Measurements from ENCODE around the gene UNKL. TPM values are rescaled to one million over a fixed set of nuclear protein-coding genes. Genes with fewer than 3 reads are reported as not detected.

UNKL gene
- total RNA-seq, 1 experiment from 2014 or later = 32.0 TPM

GRCh38 chr16:1377406-1378010 lies 37.0 kb downstream of the UNKL start:
- no peaks in the 10 kb centered on the region; a peak in 1 of 5 replicates for H3K9me3 Mint-ChIP-seq
- Histone ChIP-seq H4K5ac (ENCODE audit: insufficient read length, low read depth, low read length) (no peak overlapping the region), H4K20me1 (ENCODE audit: control insufficient read depth, insufficient read depth, insufficient read length) (no peaks in the 10 kb centered on the region), H3T11ph (ENCODE audit: low read length) (no peak overlapping the region), H3K79me2 (ENCODE audit: insufficient read depth, low read length) (peaks cover 3% of the 10 kb centered on the region; the same call in 1 of the 2 replicates), H2AK5ac (ENCODE audit: insufficient read length, low read length) (no peak overlapping the region), H2BK120ac (ENCODE audit: low read depth, low read length, poor library complexity, severe bottlenecking) (no peak overlapping the region), H2BK5ac (ENCODE audit: insufficient read length, low read length) (no peak overlapping the region), H3K9me3 (ENCODE audit: control insufficient read depth, low read depth, low read length) (no peaks in the 10 kb centered on the region), H3K4me1 (ENCODE audit: insufficient read depth, low read length) (no peaks in the 10 kb centered on the region), H2BK20ac (ENCODE audit: low read depth, low read length, poor library complexity, severe bottlenecking) (no peak overlapping the region), H3K18ac (ENCODE audit: insufficient read length, low read depth, low read length) (no peak overlapping the region), H3K56ac (ENCODE audit: insufficient read length, low read depth, low read length) (no peak overlapping the region), H3K9ac (ENCODE audit: extremely low read depth, insufficient read length, low read length) (no peak overlapping the region), H3K23me2 (ENCODE audit: insufficient read length, low read depth, low read length, poor library complexity, severe bottlenecking) (peaks cover 20% of the 10 kb centered on the region), H2AFZ (ENCODE audit: low read length) (no peak overlapping the region), H3K79me1 (ENCODE audit: insufficient read depth, low read depth, low read length, poor library complexity, severe bottlenecking) (peaks cover 5% of the 10 kb centered on the region), H2BK12ac (ENCODE audit: insufficient read length, low read depth, low read length) (no peak overlapping the region), H3K4me2 (ENCODE audit: insufficient read depth, insufficient read length, low read length) (peak overlapping the region; percentile 89), H2BK15ac (ENCODE audit: low read depth, low read length) (no peak overlapping the region), H3K4ac (ENCODE audit: low read depth, low read length) (no peak overlapping the region), H3K27ac (ENCODE audit: insufficient read length, low read depth, low read length) (no peak overlapping the region), H3K23ac (ENCODE audit: insufficient read length, low read depth, low read length) (no peak overlapping the region), H4K91ac (ENCODE audit: insufficient read length, low read depth, low read length) (no peak overlapping the region), H3K27me3 (ENCODE audit: insufficient read depth, low read length) (no peaks in the 10 kb centered on the region), H4K8ac (replicated peaks; ENCODE audit: insufficient read length, low read depth, low read length) (no peak overlapping the region), H3K14ac (ENCODE audit: insufficient read depth, low read length) (no peak overlapping the region; the same call in 1 of the 2 replicates)
- no peak for DNase-seq
- WGBS (ENCODE audit: extremely low coverage, insufficient read length, low lambda C conversion rate) = no CpG with 5 or more reads among the region's 10 CpGs
- H3K27ac Mint-ChIP-seq = peak overlapping the region in 1 of 3 experiments; percentile 35; a peak in 1 of 7 replicates
- no peaks in the 10 kb centered on the region; the same call in 1 of the 2 replicates for H3K27me3 Mint-ChIP-seq (ENCODE audit: low read depth)
- H3K4me1 Mint-ChIP-seq = peaks cover 18 to 19% of the 10 kb centered on the region in 2 experiments
- TF ChIP-seq CTCF (conservative IDR thresholded peaks at IDR 0.05) = no peak
- H3K36me3 Mint-ChIP-seq (ENCODE audit: insufficient read depth in 1 of 3, low read depth in 3 of 3) = peaks cover 3 to 14% (median 4%) of the 10 kb centered on the region in 3 experiments
- peak overlapping the region; percentile 80 to 85 for H3K4me3 Mint-ChIP-seq
